H9 (cell line): ENCODE data around the gene UBQLN4. TPM values are rescaled to one million over a fixed set of nuclear protein-coding genes. Genes with fewer than 3 reads are reported as not detected.
A peak's percentile ranks its signal among the peaks of the same experiment; 100 is the strongest.

ENCODE experiments used
- DNase-seq: peaks from one replicate; pipeline ENCODE4 v3.0.0-alpha.2; 2017
- H2AFZ ChIP-seq: one replicate; pipeline ENCODE4 v1.6.1; 2013; ENCODE audit warnings: mild to moderate bottlenecking, low read length, control low read depth, moderate library complexity
- H2AK5ac ChIP-seq: 2 replicates; pipeline ENCODE4 v1.6.1; 2013; ENCODE audit warnings: low read length, control low read depth, mixed read lengths; ENCODE audit not compliant: insufficient read length
- H2BK120ac ChIP-seq: one replicate; pipeline ENCODE4 v1.6.1; 2013; ENCODE audit warnings: low read depth, mild to moderate bottlenecking, low read length, control low read depth, inconsistent platforms; ENCODE audit not compliant: poor library complexity, severe bottlenecking
- H2BK12ac ChIP-seq: 2 replicates; pipeline ENCODE4 v1.6.1; 2013; ENCODE audit warnings: low read length, control low read depth, mixed read lengths, low read depth; ENCODE audit not compliant: insufficient read length
- H2BK15ac ChIP-seq: 2 replicates; pipeline ENCODE4 v1.6.1; 2013; ENCODE audit warnings: low read depth, low read length, control low read depth
- H2BK20ac ChIP-seq: one replicate; pipeline ENCODE4 v1.6.1; 2013; ENCODE audit warnings: low read depth, mild to moderate bottlenecking, low read length, control low read depth, inconsistent platforms; ENCODE audit not compliant: poor library complexity, severe bottlenecking
- H2BK5ac ChIP-seq: 2 replicates; pipeline ENCODE4 v1.6.1; 2013; ENCODE audit warnings: low read length, control low read depth, mixed read lengths; ENCODE audit not compliant: insufficient read length
- H3K14ac ChIP-seq: 2 replicates; pipeline ENCODE4 v1.6.1; 2013; ENCODE audit warnings: low read length, control low read depth; ENCODE audit not compliant: insufficient read depth
- H3K18ac ChIP-seq: 2 replicates; pipeline ENCODE4 v1.6.1; 2013; ENCODE audit warnings: low read depth, mild to moderate bottlenecking, mixed read lengths, low read length, control low read depth; ENCODE audit not compliant: insufficient read length
- H3K23ac ChIP-seq: 2 replicates; pipeline ENCODE4 v1.6.1; 2013; ENCODE audit warnings: low read length, control low read depth, mixed read lengths, low read depth; ENCODE audit not compliant: insufficient read length
- H3K23me2 ChIP-seq: 2 replicates; pipeline ENCODE4 v1.6.1; 2013; ENCODE audit warnings: low read depth, mild to moderate bottlenecking, mixed read lengths, low read length, control low read depth; ENCODE audit not compliant: insufficient read length, poor library complexity, severe bottlenecking
- H3K27ac ChIP-seq: 2 replicates; pipeline ENCODE4 v1.5.1; 2013; ENCODE audit warnings: low read length, control low read depth, mixed read lengths, low read depth; ENCODE audit not compliant: insufficient read length
- H3K27me3 ChIP-seq: 2 replicates; pipeline ENCODE4 v1.6.1; 2013; ENCODE audit warnings: low read length, control low read depth, inconsistent platforms; ENCODE audit not compliant: insufficient read depth
- H3K4ac ChIP-seq: 2 replicates; pipeline ENCODE4 v1.6.1; 2013; ENCODE audit warnings: low read depth, mild to moderate bottlenecking, control low read depth, inconsistent platforms, low read length, moderate library complexity
- H3K4me1 ChIP-seq: 2 replicates; pipeline ENCODE4 v1.6.1; 2013; ENCODE audit warnings: low read length, control low read depth, inconsistent platforms; ENCODE audit not compliant: insufficient read depth
- H3K4me2 ChIP-seq: 2 replicates; pipeline ENCODE4 v1.6.1; 2013; ENCODE audit warnings: low read length, control low read depth, mixed read lengths; ENCODE audit not compliant: insufficient read length, insufficient read depth
- H3K56ac ChIP-seq: 2 replicates; pipeline ENCODE4 v1.6.1; 2013; ENCODE audit warnings: low read depth, mild to moderate bottlenecking, mixed read lengths, low read length, control low read depth; ENCODE audit not compliant: insufficient read length
- H3K79me1 ChIP-seq: 2 replicates; pipeline ENCODE4 v1.6.1; 2013; ENCODE audit warnings: low read depth, mild to moderate bottlenecking, moderate library complexity, low read length, control low read depth, inconsistent platforms; ENCODE audit not compliant: insufficient read depth, poor library complexity, severe bottlenecking
- H3K79me2 ChIP-seq: 2 replicates; pipeline ENCODE4 v1.6.1; 2013; ENCODE audit warnings: low read length, control low read depth, inconsistent platforms; ENCODE audit not compliant: insufficient read depth
- H3K9ac ChIP-seq: 2 replicates; pipeline ENCODE4 v1.6.1; 2013; ENCODE audit warnings: low read length, control low read depth, mixed read lengths; ENCODE audit not compliant: insufficient read length; ENCODE audit errors: extremely low read depth
- H3K9me3 ChIP-seq: one replicate; pipeline ENCODE4 v1.6.1; 2013; ENCODE audit warnings: low read depth, low read length, inconsistent platforms; ENCODE audit not compliant: control insufficient read depth
- H3T11ph ChIP-seq: one replicate; pipeline ENCODE4 v1.6.1; 2013; ENCODE audit warnings: mild to moderate bottlenecking, low read length, control low read depth, inconsistent platforms
- H4K20me1 ChIP-seq: one replicate; pipeline ENCODE4 v1.6.1; 2013; ENCODE audit not compliant: control insufficient read depth, insufficient read length, insufficient read depth
- H4K5ac ChIP-seq: 2 replicates; pipeline ENCODE4 v1.6.1; 2013; ENCODE audit warnings: low read depth, mild to moderate bottlenecking, mixed read lengths, low read length, control low read depth; ENCODE audit not compliant: insufficient read length
- H4K8ac ChIP-seq: replicated peaks from 2 replicates; pipeline ENCODE4 v1.6.1; 2013; ENCODE audit warnings: low read length, control low read depth, mixed read lengths, low read depth; ENCODE audit not compliant: insufficient read length
- H4K91ac ChIP-seq: 2 replicates; pipeline ENCODE4 v1.6.1; 2013; ENCODE audit warnings: low read depth, mild to moderate bottlenecking, moderate library complexity, mixed read lengths, low read length, control low read depth; ENCODE audit not compliant: insufficient read length
- H3K27ac Mint-ChIP-seq, 3 experiments: 2 replicates in 2 of 3; 3 replicates in 1 of 3; pipeline ENCODE4 v1.8.0; 2020 to 2021; ENCODE audit warnings: mixed read lengths in 3 of 3, mild to moderate bottlenecking in 1 of 3, moderate library complexity in 1 of 3
- H3K27me3 Mint-ChIP-seq: 2 replicates; pipeline ENCODE4 v1.8.0; 2021; ENCODE audit warnings: low read depth, mild to moderate bottlenecking, moderate library complexity, mixed read lengths
- H3K36me3 Mint-ChIP-seq, 3 experiments: 2 replicates in 2 of 3; 3 replicates in 1 of 3; pipeline ENCODE4 v1.8.0; 2020 to 2021; ENCODE audit warnings: low read depth in 3 of 3, mixed read lengths in 3 of 3; ENCODE audit not compliant: insufficient read depth in 1 of 3
- H3K4me1 Mint-ChIP-seq, 2 experiments: 2 replicates each; pipeline ENCODE4 v1.8.0; 2020; ENCODE audit warnings: mixed read lengths in 2 of 2
- H3K4me3 Mint-ChIP-seq, 2 experiments: 2 replicates in 1 of 2; 3 replicates in 1 of 2; pipeline ENCODE4 v1.8.0; 2020 to 2021; ENCODE audit warnings: mild to moderate bottlenecking in 2 of 2, mixed read lengths in 2 of 2, moderate library complexity in 1 of 2
- H3K9me3 Mint-ChIP-seq, 2 experiments: 2 replicates in 1 of 2; 3 replicates in 1 of 2; pipeline ENCODE4 v1.8.0; 2020; ENCODE audit warnings: mild to moderate bottlenecking in 2 of 2, mixed read lengths in 2 of 2, moderate library complexity in 1 of 2
- CTCF ChIP-seq: fragments of 200-600 bp; sonication (generic); conservative IDR thresholded peaks from 3 replicates; pipeline ENCODE4 v1.8.0; 2021; ENCODE audit warnings: antibody characterized with exemption, mild to moderate bottlenecking
- whole genome bisulfite sequencing: extraction: QIAGEN DNeasy Blood & Tissue Kit; methylation state at CpG from one replicate; pipeline ENCODE4 v1.1.7; 2013; ENCODE audit warnings: missing lambda C conversion rate, low lambda C conversion rate, mixed read lengths; ENCODE audit not compliant: insufficient read length; ENCODE audit errors: extremely low coverage; 5-methylcytosine and 5-hydroxymethylcytosine counted together
- total RNA-seq: library from RNA; stranded (reverse); gene quantifications from 2 replicates; pipeline ENCODE4 v1.2.1, GENCODE V29; 2021

The UBQLN4 gene
- total RNA-seq, 1 experiment from 2014 or later, result 49.4 TPM

GRCh38 chr1:156082309-156083091 is 28.9 kb upstream of the UBQLN4 start, which contains the start of gene MEX3A:
Gene MEX3A, minus strand, starts transcription at chr1:156082465. Its CDS starts 467 bp downstream, at chr1:156081998.
- H3K9me3 Mint-ChIP-seq, result no peaks in the 10 kb centered on the region; a peak in 1 of 5 replicates
- H3K27ac ChIP-seq, result no peak within 1 kb of the TSS
- no peaks in the 10 kb centered on the region for H4K20me1 ChIP-seq

More at GRCh38 chr1:156082309-156083091, 28.9 kb upstream of the UBQLN4 start, which contains the start of gene MEX3A:
- Histone ChIP-seq H3K23me2 (peaks cover 18% of the 10 kb centered on the region), H2BK15ac (no peak within 1 kb of the TSS), H3K9ac (peak within 1 kb of the TSS; percentile 79), H4K91ac (no peak within 1 kb of the TSS), H3K56ac (no peak within 1 kb of the TSS), H3K9me3 (no peaks in the 10 kb centered on the region), H2BK5ac (no peak within 1 kb of the TSS), H3T11ph (no peak within 1 kb of the TSS), H3K27me3 (no peaks in the 10 kb centered on the region), H2BK12ac (no peak within 1 kb of the TSS), H3K14ac (peak within 1 kb of the TSS; percentile 90), H2BK20ac (no peak within 1 kb of the TSS), H4K8ac (no peak within 1 kb of the TSS), H3K79me1 (no peaks in the 10 kb centered on the region), H2BK120ac (no peak within 1 kb of the TSS), H2AK5ac (no peak within 1 kb of the TSS), H3K4me1 (peaks cover 15% of the 10 kb centered on the region), H2AFZ (no peak within 1 kb of the TSS), H3K18ac (peak within 1 kb of the TSS; percentile 85), H3K4me2 (peak within 1 kb of the TSS; percentile 61), H3K4ac (no peak within 1 kb of the TSS; the same call in 1 of the 2 replicates), H3K79me2 (peaks cover 23% of the 10 kb centered on the region; the same call in 1 of the 2 replicates), H3K23ac (no peak within 1 kb of the TSS), H4K5ac (no peak within 1 kb of the TSS)
- peak; percentile 97 for DNase-seq
- H3K4me3 Mint-ChIP-seq, result peak within 1 kb of the TSS; percentile 88 to 97
- WGBS, result no CpG with 5 or more reads among the region's 62 CpGs
- peak within 1 kb of the TSS; percentile 86 to 98 (median 97) for H3K27ac Mint-ChIP-seq
- peaks cover 57 to 69% of the 10 kb centered on the region in 2 experiments for H3K4me1 Mint-ChIP-seq
- TF ChIP-seq CTCF, result no peak
- H3K36me3 Mint-ChIP-seq, result peaks cover 13 to 32% (median 24%) of the 10 kb centered on the region in 3 experiments; a peak in 6 of 7 replicates
- no peaks in the 10 kb centered on the region for H3K27me3 Mint-ChIP-seq
